Measurements from ENCODE around the gene RRP9. TPM values are rescaled to one million over a fixed set of nuclear protein-coding genes. Genes with fewer than 3 reads are reported as not detected.

RRP9 gene
- total RNA-seq, 1 donor from 2014 or later: 12.9 TPM

DNA sequence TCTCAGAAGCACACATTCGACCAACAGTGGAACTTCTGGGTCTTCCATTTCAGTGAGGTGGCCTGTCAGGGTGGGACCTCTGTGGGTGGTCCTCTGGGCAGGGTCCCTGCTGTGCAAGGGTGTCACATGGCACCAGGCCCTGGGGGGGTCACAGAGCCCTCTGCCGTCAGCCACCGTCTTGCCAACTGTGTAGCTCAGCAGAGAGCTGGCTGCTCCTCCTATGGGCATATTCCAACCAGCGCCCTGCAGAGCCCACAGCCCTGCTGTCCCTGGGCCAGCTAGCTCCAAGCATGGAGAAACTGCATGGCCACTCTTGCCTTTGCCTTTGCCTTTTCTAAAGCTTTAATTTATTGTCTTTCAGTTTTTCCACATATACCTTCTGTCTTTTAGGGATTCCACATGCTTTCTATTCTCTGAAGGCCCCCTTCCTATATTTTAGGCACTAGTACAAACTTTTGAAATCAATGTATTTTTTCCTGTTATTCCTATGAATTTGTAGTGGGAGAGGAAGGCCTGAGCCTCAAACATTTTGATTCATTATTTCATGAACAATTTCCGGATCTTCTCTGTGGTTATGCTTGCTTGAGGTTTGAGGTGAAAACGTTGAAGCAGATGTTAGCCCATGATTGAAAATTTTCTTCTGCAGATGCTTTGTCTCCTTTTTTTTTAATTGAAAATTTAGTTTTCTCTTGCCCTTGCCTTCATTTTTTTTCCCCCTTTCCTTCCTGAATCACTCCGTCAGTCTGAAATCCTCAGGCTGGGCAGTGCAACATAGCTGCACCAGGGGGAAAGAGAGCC, 50.3 kb downstream of the RRP9 start:
- intact Hi-C loops (cut with DNase I): no loop called here
- DNase-seq (ENCODE audit: low spot score) (no peak), ATAC-seq (no peak)

DNA sequence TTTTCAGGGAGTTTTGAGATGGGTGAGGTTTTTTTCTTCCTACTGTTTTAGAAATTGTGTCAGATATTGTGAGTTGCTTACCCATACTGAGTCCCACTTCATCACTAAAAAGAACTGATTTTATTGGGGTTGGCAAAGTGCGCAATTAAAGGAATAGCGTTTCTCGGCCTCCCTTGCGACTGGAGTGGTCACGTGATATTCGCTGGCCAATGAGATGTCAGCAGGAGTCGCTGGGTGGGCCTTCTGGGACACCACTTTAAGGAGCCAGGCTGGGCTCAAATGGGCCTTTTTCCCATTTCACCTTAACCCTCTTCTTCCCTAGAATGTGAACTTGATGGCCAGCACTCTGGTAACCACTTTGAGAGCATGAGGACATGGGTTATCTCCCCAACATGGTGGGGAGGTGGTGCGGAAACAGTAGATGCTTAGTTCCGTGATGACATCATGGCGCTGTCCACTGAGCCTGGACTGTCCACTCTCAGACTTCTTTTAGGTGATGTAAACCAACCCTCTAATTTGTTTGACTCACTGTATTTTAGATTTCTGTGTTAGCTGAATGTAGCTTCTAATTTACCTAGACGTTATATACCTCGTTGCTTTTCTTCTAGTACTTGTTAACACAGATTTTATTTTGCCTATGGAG, 53.1 kb downstream of the RRP9 start:
- no peak for ATAC-seq
- DNase-seq (ENCODE audit: low spot score): no peak
- intact Hi-C loops (cut with DNase I): no loop called here

DNA sequence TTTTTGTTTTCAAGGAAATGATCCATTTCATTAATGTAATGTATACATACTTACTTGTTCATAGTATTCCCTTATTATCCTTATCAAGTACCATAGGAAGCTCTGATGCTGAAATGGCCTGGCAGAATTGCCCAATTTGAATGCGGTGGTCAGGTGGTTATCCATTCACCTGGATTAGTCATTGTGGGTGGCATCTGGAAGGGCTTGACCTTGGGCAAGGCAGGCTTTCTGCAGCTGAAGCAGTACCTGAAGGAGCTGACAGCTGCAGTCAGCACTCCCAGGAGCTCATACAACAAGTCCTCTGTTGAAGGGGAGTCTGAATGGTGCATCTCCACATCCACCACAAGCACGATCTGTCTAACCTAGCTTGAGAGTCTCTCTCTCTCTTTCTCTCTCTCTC, 54.1 kb downstream of the RRP9 start:
- DNase-seq (ENCODE audit: low spot score): no peak
- intact Hi-C loops (cut with DNase I): no loop called here
- no peak for ATAC-seq

DNA sequence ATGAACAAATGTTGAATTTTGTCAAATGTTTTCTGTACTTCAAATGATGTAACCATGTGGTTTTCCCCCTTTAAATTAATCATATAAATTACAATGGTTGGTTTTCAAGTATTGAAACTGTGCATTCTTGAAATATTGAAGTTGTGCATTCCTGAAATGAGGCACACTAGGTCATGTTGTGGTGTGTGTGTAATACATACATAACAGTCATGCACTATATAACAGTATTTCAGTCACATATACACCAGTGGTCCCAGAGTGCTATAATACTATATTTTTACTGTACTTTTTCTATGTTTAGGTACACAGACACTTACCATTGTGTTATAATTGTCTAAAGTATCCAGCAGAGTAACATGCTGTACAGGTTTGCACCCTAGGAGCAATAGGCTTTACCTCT, 55.3 kb downstream of the RRP9 start:
- intact Hi-C loops (cut with DNase I): no loop called here
- no peak for ATAC-seq
- DNase-seq (ENCODE audit: low spot score): no peak

Other genes with a start within 250 kb of the RRP9 start
- gene GRM2, start 234.8 kb downstream of the RRP9 start, total RNA-seq: 0.40 TPM
- gene IQCF6, start 162.7 kb downstream of the RRP9 start, total RNA-seq: not detected
- not detected for gene IQCF2, start 80.3 kb downstream of the RRP9 start, total RNA-seq
- not detected for gene IQCF5, start 66.3 kb downstream of the RRP9 start, total RNA-seq
- not detected for gene IQCF1, start 38.6 kb downstream of the RRP9 start, total RNA-seq
- 18.0 TPM for gene PARP3, start 459 bp upstream of the RRP9 start, total RNA-seq
- 0.13 TPM for gene GPR62, start 13.5 kb upstream of the RRP9 start, total RNA-seq
- gene PCBP4, start 25.6 kb upstream of the RRP9 start, total RNA-seq: 145 TPM
- 42.3 TPM for gene ABHD14B, start 32.1 kb upstream of the RRP9 start, total RNA-seq
- 15.9 TPM for gene ABHD14A, start 33.2 kb upstream of the RRP9 start, total RNA-seq
- gene ACY1, start 41.6 kb upstream of the RRP9 start, total RNA-seq: 21.9 TPM
- gene RPL29, start 54.0 kb upstream of the RRP9 start, total RNA-seq: 753 TPM
- gene DUSP7, start 114.7 kb upstream of the RRP9 start, total RNA-seq: 22.1 TPM
- 2.1 TPM for gene POC1A, start 212.5 kb upstream of the RRP9 start, total RNA-seq

All from sciatic nerve (tissue), 2 donors.